BJ (cell line): ENCODE data around the gene CSNK1G2. TPM values are rescaled to one million over a fixed set of nuclear protein-coding genes. Genes with fewer than 3 reads are reported as not detected.

Experiments used
- CTCF ChIA-PET: fragments of 350-600 bp; formaldehyde crosslinking; extraction: SDS; loops from one replicate; lab custom pipeline; 2021; ENCODE audit warnings: antibody characterized with exemption, inconsistent platforms; lab: Yijun Ruan, JAX
- POLR2A ChIA-PET: fragments of 300-600 bp; sonication (Branson Sonifier 250); formaldehyde crosslinking; extraction: SDS; loops from one replicate; lab custom pipeline; 2021; ENCODE audit warnings: antibody characterized with exemption; lab: Charles Lee
- DNase-seq: peaks from one replicate; pipeline ENCODE4 v3.0.0-alpha.2; 2011; ENCODE audit warnings: low read depth
- H3K27me3 ChIP-seq: 2 replicates; pipeline ENCODE4 v1.6.0; 2011; ENCODE audit warnings: low read length; ENCODE audit not compliant: control insufficient read depth, insufficient read depth
- H3K36me3 ChIP-seq: 2 replicates; pipeline ENCODE4 v1.5.1; 2011; ENCODE audit warnings: low read length; ENCODE audit not compliant: control insufficient read depth, insufficient read depth
- H3K4me3 ChIP-seq: 2 replicates; pipeline ENCODE4 v1.5.1; 2011; ENCODE audit warnings: low read depth, mild to moderate bottlenecking, control low read depth, low read length
- polyA plus RNA-seq: library from polyadenylated mRNA; depleted of rRNA; stranded (reverse); fragments of >200 nt; gene quantifications from 2 replicates; pipeline ENCODE4 v1.2.3, GENCODE V29; 2011
- TF ChIP-seq, protein P1 (sequence below): IDR thresholded peaks from 2 replicates; pipeline ENCODE4 v1.5.1; 2011; ENCODE audit warnings: low read depth, mild to moderate bottlenecking, control low read depth, inconsistent platforms, low read length, moderate library complexity; ENCODE audit not compliant: insufficient read depth

CSNK1G2 gene
- polyA plus RNA-seq, 1 experiment = 48.1 TPM

DNA sequence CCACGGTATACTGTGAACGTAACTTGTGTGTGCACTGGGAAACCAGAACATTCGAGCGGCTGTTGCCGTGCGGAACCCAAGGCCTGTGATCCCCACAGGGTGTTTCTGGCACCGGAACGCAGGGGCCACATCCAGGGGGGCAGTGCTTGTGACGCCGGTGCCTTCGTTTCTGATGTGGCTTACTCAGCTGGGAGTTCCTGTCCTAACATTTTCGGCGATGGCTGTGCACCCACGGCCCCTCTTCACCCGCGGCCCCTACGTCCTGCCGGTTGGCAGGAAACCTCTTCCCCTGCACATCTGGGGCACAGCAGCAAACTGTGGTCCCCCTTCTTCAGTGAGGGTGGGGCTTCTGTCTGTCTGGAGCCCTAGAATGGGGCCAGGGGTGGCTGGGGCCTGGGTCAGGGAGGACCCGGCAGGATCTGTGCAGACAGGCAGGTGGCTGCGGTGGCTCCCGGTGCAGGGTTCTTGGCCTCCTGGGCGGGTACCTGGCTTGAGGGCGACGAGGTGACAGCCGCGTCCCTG lies 26.2 kb downstream of the CSNK1G2 start:
- ChIA-PET CTCF (interaction anchor here (0.6 to 1.1 kb wide), 2 partner anchors 19 to 22 kb away, joined by 3 read pairs; no protein-coding TSS in a partner anchor), POLR2A (no interaction called here)
- DNase-seq = no peak
- Histone ChIP-seq H3K4me3 (no peak overlapping the region), H3K36me3 (peaks cover 9% of the 10 kb centered on the region), H3K27me3 (no peaks in the 10 kb centered on the region)
- TF ChIP-seq, protein P1, sequence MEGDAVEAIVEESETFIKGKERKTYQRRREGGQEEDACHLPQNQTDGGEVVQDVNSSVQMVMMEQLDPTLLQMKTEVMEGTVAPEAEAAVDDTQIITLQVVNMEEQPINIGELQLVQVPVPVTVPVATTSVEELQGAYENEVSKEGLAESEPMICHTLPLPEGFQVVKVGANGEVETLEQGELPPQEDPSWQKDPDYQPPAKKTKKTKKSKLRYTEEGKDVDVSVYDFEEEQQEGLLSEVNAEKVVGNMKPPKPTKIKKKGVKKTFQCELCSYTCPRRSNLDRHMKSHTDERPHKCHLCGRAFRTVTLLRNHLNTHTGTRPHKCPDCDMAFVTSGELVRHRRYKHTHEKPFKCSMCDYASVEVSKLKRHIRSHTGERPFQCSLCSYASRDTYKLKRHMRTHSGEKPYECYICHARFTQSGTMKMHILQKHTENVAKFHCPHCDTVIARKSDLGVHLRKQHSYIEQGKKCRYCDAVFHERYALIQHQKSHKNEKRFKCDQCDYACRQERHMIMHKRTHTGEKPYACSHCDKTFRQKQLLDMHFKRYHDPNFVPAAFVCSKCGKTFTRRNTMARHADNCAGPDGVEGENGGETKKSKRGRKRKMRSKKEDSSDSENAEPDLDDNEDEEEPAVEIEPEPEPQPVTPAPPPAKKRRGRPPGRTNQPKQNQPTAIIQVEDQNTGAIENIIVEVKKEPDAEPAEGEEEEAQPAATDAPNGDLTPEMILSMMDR = no peak

GRCh38 chr19:1968279-1969175 lies 27.6 kb downstream of the CSNK1G2 start:
- DNase-seq = no peak
- POLR2A ChIA-PET = no interaction called here
- TF ChIP-seq, protein P1 = no peak
- H3K36me3 ChIP-seq = peaks cover 6% of the 10 kb centered on the region
- no peak overlapping the region for H3K4me3 ChIP-seq
- CTCF ChIA-PET = interaction anchor here (0.5 kb wide), 1 partner anchor 294 kb away, joined by 3 read pairs; no protein-coding TSS in a partner anchor
- H3K27me3 ChIP-seq = no peaks in the 10 kb centered on the region

GRCh38 chr19:1969176-1970002 lies 28.4 kb downstream of the CSNK1G2 start:
- ChIA-PET CTCF (interaction anchor here (0.5 kb wide), 1 partner anchor 293 kb away, joined by 3 read pairs; no protein-coding TSS in a partner anchor), POLR2A (no interaction called here)
- Histone ChIP-seq H3K27me3 (no peaks in the 10 kb centered on the region), H3K36me3 (peaks cover 7% of the 10 kb centered on the region), H3K4me3 (no peak overlapping the region)
- DNase-seq = no peak
- TF ChIP-seq, protein P1 = no peak

- Histone ChIP-seq H3K4me3 (no peak overlapping the region), H3K36me3 (peaks cover 9% of the 10 kb centered on the region), H3K27me3 (no peaks in the 10 kb centered on the region)
- CTCF ChIA-PET = interaction anchor here (0.9 kb wide), 1 partner anchor 123 kb away, joined by 3 read pairs; no protein-coding TSS in a partner anchor
- POLR2A ChIA-PET = no interaction called here
- DNase-seq = no peak
- TF ChIP-seq, protein P1 = no peak
These were observed 29.2 kb downstream of the CSNK1G2 start for GRCh38 chr19:1970003-1970805.
